ENCODE results near the gene KCNE3.

GRCh38 chr11:74462631-74463030, 4.7 kb downstream of the KCNE3 start:
- TF ChIP-seq POLR2AphosphoS5 (IDR thresholded peaks at IDR 0.05; ENCODE audit: low read depth) (no peak), CTCF (conservative IDR thresholded peaks at IDR 0.05; ENCODE audit: low read depth in 2 of 2) (no peak), EZH2 (IDR thresholded peaks at IDR 0.05; ENCODE audit: low read depth, unreplicated experiment) (no peak), EZH2phosphoT487 (IDR thresholded peaks at IDR 0.05; ENCODE audit: unreplicated experiment) (no peak), CREB1 (CRISPR knock-in tag; IDR thresholded peaks at IDR 0.05; ENCODE audit: low read depth) (no peak), JUNB (IDR thresholded peaks at IDR 0.05; ENCODE audit: unreplicated experiment) (no peak), ZNF114 (CRISPR knock-in tag; IDR thresholded peaks at IDR 0.05) (no peak), REST (IDR thresholded peaks at IDR 0.05; ENCODE audit: unreplicated experiment) (no peak), STAT1 (IDR thresholded peaks at IDR 0.05; ENCODE audit: unreplicated experiment) (no peak), NANOG (IDR thresholded peaks at IDR 0.05; ENCODE audit: borderline replicate concordance) (no peak), ETS1 (IDR thresholded peaks at IDR 0.05) (no peak), ZNF462 (CRISPR knock-in tag; IDR thresholded peaks at IDR 0.05) (no peak)
